GM13977 (cell line): ENCODE measurements around the gene PLK2.
A peak's percentile ranks its signal among the peaks of the same experiment; 100 is the strongest.

Experiments
- DNase-seq: peaks from one replicate; pipeline ENCODE4 v3.0.0; 2012; ENCODE audit warnings: low spot score
- in situ Hi-C: fragments of 300-500 bp; cut with MboI; formaldehyde crosslinking; loops from one replicate; pipeline ENCODE4 v1.12.0; 2022; ENCODE audit warnings: low sequenced_read_pairs, low pct_unique_long_range_greater_than_20kb, mixed read lengths, inconsistent platforms; ENCODE audit not compliant: unreplicated experiment
- TF ChIP-seq, protein P1 (sequence below): IDR thresholded peaks from 2 replicates; pipeline ENCODE4 v1.5.1; 2012; ENCODE audit warnings: mild to moderate bottlenecking, control low read depth; ENCODE audit not compliant: insufficient read depth; ENCODE audit errors: extremely low read depth, missing control alignments

PLK2 gene

GRCh38 chr5:58460002-58460731 lies at the start of gene PLK2:
PLK2 (minus strand) TSS chr5:58460086; CDS start chr5:58459959, 127 bp downstream.
- TF ChIP-seq, protein P1, sequence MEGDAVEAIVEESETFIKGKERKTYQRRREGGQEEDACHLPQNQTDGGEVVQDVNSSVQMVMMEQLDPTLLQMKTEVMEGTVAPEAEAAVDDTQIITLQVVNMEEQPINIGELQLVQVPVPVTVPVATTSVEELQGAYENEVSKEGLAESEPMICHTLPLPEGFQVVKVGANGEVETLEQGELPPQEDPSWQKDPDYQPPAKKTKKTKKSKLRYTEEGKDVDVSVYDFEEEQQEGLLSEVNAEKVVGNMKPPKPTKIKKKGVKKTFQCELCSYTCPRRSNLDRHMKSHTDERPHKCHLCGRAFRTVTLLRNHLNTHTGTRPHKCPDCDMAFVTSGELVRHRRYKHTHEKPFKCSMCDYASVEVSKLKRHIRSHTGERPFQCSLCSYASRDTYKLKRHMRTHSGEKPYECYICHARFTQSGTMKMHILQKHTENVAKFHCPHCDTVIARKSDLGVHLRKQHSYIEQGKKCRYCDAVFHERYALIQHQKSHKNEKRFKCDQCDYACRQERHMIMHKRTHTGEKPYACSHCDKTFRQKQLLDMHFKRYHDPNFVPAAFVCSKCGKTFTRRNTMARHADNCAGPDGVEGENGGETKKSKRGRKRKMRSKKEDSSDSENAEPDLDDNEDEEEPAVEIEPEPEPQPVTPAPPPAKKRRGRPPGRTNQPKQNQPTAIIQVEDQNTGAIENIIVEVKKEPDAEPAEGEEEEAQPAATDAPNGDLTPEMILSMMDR: peak; percentile 35
- DNase-seq: peak; percentile 86
- in situ Hi-C loops: loop anchor here (25.0 kb wide), 2 partner anchors 573 to 673 kb away; no protein-coding TSS in a partner anchor

DNA sequence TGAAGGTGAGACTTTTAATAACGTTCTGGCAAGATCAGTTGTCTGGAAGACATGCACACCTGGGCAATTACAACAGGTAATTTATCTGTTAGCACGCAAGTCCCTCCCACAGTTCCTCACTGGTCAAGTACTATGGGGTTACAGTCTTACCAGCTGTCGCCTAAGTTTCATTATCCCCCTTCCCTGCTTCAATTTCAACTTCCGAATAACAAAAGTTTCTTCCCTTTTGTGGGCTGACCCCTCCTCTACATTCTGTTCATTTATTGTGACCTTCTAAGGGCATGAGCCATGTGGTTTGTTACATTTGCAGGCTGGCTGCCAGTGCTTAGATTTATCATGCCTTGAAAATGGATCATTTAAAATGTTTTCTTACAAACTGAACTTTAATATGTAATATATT lies 47.8 kb upstream of the PLK2 start:
- TF ChIP-seq, protein P1: no peak
- no peak for DNase-seq
- in situ Hi-C loops: no loop called here

DNA sequence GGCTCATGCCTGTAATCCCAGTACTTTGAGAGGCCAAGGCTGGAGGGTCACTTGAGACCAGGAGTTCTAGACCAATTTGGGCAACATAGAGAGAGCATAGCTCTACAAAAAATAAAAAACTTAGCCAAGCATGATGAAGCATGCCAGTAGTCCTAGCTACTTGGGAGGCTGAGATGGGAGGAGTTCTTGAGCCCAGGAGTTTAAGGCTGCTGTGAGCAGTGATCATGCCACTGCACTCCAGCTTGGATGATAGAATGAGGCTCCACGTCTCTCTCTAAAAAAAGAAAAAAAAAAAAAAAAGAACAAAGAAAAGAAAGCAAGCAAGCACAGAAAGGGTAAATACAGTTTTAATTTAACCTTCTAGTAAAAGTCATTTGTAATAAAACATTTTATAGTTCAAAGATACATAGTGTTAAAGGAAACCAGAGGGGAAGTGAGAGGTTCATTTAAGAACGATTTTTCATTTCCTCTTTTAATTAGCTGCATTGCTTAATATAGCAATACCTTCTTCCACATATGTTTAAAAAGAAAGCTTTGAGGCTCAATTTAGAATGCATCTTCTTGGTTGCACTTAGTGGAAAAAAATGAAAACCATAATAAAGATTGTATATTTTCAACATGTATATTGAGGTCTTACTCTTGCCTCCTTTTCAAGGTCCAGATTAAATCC lies 46.2 kb upstream of the PLK2 start:
- DNase-seq: no peak
- TF ChIP-seq, protein P1: no peak

DNA sequence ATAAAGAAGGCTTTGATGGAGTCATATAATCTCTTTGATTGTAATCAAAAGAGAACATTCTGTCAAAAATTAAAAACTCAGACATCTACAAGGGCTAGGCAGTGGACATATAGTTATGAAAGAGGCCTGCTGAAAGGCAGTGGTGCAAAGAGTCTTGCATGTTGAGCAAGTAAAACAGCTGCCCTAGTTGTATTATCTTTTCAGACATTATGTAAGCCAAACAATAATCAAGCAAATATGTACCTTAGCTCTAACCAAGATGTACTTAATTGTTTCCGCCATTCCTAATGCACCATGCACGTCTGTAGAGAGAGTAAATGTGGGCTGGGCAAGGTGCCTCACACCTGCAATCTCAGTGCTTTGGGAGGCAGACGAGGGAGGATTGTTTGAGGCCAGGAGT lies 45.6 kb upstream of the PLK2 start:
- no peak for DNase-seq

More for the DNA sequence above, 46.2 kb upstream of the PLK2 start:
- in situ Hi-C loops: no loop called here

DNA sequence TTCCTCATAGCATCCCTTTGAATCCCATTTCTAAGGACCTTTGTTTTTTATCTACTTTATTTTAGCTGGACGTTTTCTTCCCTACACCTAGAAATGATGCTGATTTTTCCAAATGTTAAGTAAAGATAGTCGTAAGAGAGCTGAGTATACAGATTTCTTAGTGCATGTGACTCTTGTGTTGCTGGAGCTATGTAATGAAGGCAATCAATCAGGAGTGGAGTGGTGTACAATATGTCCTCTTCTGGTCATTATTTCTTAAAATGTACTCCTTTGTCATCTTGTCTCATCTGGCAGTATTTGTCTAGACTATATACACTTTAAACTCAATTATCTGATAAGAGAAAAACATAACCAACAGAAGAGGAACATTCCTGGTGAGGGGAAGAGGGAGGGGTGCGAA lies 44.9 kb upstream of the PLK2 start:
- in situ Hi-C loops: no loop called here
- TF ChIP-seq, protein P1: no peak
- DNase-seq: no peak

More for the DNA sequence above, 45.6 kb upstream of the PLK2 start:
- TF ChIP-seq, protein P1: no peak
- in situ Hi-C loops: no loop called here

- in situ Hi-C loops: no loop called here
- no peak for DNase-seq
- TF ChIP-seq, protein P1: no peak
Observed at GRCh38 chr5:58503390-58504046, 43.6 kb upstream of the PLK2 start.
